ENCODE data around the gene PLCG1.

The PLCG1 gene

GRCh38 chr20:41198443-41198842 lies 61.1 kb downstream of the PLCG1 start:
- H3K4me3 Mint-ChIP-seq, result no peak overlapping the region
- TF ChIP-seq CTCF (IDR thresholded peaks at IDR 0.05; ENCODE audit: unreplicated experiment in 3 of 3), result no peak
- H3K27me3 Mint-ChIP-seq (ENCODE audit: low read depth), result peaks cover 1% of the 10 kb centered on the region
- H3K27ac Mint-ChIP-seq, result no peak overlapping the region
- H3K36me3 Mint-ChIP-seq (ENCODE audit: low read depth), result peaks cover 84% of the 10 kb centered on the region
- peaks cover 59% of the 10 kb centered on the region for H3K9me3 Mint-ChIP-seq
- no peaks in the 10 kb centered on the region for H3K4me1 Mint-ChIP-seq

- Mint-ChIP-seq H3K36me3 (ENCODE audit: low read depth) (peaks cover 86% of the 10 kb centered on the region), H3K4me3 (no peak overlapping the region), H3K9me3 (peaks cover 44% of the 10 kb centered on the region), H3K4me1 (no peaks in the 10 kb centered on the region), H3K27me3 (ENCODE audit: low read depth) (peaks cover 3% of the 10 kb centered on the region), H3K27ac (no peak overlapping the region)
- no peak for TF ChIP-seq CTCF (IDR thresholded peaks at IDR 0.05; ENCODE audit: unreplicated experiment in 3 of 3)
These were observed 63.3 kb downstream of the PLCG1 start for GRCh38 chr20:41200446-41201202.

GRCh38 chr20:41201760-41202159 lies 64.4 kb downstream of the PLCG1 start:
- no peak overlapping the region for H3K27ac Mint-ChIP-seq
- H3K27me3 Mint-ChIP-seq (ENCODE audit: low read depth), result peaks cover 6% of the 10 kb centered on the region
- H3K9me3 Mint-ChIP-seq, result peaks cover 42% of the 10 kb centered on the region
- TF ChIP-seq CTCF (IDR thresholded peaks at IDR 0.05; ENCODE audit: unreplicated experiment in 3 of 3), result no peak
- H3K4me1 Mint-ChIP-seq, result no peaks in the 10 kb centered on the region
- H3K36me3 Mint-ChIP-seq (ENCODE audit: low read depth), result peaks cover 84% of the 10 kb centered on the region
- H3K4me3 Mint-ChIP-seq, result no peak overlapping the region

- no peak overlapping the region for H3K27ac Mint-ChIP-seq
- no peak overlapping the region for H3K4me3 Mint-ChIP-seq
- no peaks in the 10 kb centered on the region for H3K4me1 Mint-ChIP-seq
- peaks cover 6% of the 10 kb centered on the region for H3K27me3 Mint-ChIP-seq (ENCODE audit: low read depth)
- peaks cover 39% of the 10 kb centered on the region for H3K9me3 Mint-ChIP-seq
- no peak for TF ChIP-seq CTCF (IDR thresholded peaks at IDR 0.05; ENCODE audit: unreplicated experiment in 3 of 3)
- peaks cover 83% of the 10 kb centered on the region for H3K36me3 Mint-ChIP-seq (ENCODE audit: low read depth)
These were observed 65.1 kb downstream of the PLCG1 start for GRCh38 chr20:41202426-41202825.

GRCh38 chr20:41203660-41204059 lies 66.3 kb downstream of the PLCG1 start:
- Mint-ChIP-seq H3K36me3 (ENCODE audit: low read depth) (peaks cover 81% of the 10 kb centered on the region), H3K4me3 (no peak overlapping the region), H3K27me3 (ENCODE audit: low read depth) (peaks cover 6% of the 10 kb centered on the region), H3K9me3 (peaks cover 37% of the 10 kb centered on the region), H3K4me1 (no peaks in the 10 kb centered on the region), H3K27ac (no peak overlapping the region)
- no peak for TF ChIP-seq CTCF (IDR thresholded peaks at IDR 0.05; ENCODE audit: unreplicated experiment in 3 of 3)

Measured in nephron (organoid).